ENCODE data around the gene DDR1.
"Not testable (repeated sequence)": the region's sequence is repeated elsewhere in the genome, so short reads cannot be mapped to it uniquely, and the experiment has no call there.

Gene DDR1

DNA sequence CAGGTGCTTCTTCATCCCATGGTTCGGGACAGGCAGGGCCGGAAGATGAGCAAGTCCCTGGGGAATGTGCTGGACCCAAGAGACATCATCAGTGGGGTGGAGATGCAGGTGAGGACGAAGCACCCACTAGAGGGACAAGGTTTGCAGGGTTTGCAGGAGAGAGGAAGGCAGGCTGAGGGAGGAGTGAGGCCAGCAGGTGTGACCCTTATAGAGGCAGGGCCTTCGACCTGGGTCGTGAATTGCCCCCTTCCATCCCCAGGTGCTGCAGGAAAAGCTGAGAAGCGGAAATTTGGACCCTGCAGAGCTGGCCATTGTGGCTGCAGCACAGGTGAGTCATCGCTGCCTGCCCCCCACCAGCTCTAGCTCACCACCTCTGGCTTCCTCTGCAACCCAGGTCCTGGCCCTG lies 38.1 kb downstream of the DDR1 start:
- no peak for DNase-seq

DNA sequence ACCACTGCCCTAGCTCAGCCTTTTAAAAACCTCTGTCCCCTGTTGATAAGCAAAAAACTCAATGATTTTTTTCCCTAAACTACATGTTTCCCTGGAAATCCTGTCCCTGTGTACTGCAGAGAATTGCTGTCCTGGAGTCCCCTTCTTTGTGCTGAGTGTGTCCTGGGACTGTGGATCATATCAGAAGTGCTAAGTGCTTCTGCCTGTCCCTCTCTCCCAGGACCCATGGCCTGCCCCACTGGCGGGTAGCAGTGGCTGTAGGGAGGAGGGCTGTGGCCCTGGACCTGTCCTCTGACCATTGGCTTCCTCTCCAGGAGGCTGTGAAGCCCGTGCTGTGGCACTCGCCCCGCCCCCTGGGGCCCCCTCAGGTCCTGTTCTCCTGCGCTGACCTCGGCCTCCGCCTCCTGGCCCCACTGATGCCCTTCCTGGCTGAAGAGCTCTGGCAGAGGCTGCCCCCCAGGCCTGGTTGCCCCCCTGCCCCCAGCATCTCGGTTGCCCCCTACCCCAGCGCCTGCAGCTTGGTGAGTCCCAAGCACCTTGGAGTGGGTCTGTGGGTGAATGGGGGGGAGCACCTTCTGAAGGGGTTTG lies 39.8 kb downstream of the DDR1 start:
- DNase-seq, result not testable (repeated sequence)

DNA sequence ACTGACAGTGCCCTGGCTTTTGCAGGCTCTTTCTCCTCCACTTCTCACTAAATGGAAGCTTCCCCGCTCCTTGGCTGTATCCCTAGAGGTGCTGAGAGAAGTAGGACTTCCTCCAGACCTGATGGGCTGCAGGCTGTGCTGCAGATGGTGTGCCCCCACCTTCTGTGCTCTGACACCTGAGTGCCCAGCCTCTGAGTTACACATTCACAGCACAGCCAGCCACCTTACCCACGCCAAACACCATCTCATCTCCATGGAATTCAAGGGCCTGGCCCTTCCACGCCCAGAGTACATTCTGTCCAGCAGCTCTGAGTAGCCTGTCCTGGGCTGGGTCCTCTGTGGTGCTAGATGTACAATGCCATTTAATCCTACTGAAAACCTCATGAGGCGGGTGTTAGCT lies 42.3 kb downstream of the DDR1 start:
- DNase-seq, result no peak

DNA sequence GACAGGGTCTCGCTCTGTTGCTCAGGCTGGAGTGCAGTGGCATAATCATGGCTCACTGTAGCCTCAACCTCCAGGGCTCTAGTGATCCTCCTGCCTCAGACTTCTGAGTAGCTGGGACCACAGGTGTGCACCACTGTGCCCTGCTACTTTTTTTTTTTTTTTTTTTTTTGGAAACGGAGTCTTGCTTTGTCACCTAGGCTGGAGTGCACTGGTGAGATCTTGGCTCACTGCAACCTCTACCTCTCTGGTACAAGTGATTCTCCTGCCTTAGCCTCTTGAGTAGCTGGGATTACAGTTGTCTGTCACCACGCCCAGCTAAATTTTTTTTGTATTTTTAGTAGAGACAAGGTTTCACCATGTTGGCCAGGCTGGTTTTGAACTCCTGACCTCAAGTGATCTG lies 42.8 kb downstream of the DDR1 start:
- not testable (repeated sequence) for DNase-seq

DNA sequence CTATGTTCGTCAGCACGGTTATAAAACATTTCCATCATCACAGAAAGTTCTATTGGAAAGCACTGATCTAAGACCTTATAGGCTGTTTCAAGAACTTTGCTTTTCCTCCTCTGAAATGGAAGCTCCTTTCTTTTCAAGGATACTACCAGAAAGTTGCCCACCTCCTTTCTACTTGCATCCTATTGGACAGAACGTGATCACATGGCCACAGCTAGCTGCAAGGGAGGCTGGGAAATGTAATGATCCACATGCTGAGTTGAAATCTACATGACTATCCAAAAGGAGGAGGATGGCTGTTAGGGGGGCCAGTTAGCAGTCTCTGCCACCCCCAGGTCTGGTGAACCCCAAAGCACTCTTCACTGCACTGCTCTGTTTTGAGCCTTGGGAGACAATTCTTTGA lies 44.4 kb downstream of the DDR1 start:
- DNase-seq, result no peak

DNA sequence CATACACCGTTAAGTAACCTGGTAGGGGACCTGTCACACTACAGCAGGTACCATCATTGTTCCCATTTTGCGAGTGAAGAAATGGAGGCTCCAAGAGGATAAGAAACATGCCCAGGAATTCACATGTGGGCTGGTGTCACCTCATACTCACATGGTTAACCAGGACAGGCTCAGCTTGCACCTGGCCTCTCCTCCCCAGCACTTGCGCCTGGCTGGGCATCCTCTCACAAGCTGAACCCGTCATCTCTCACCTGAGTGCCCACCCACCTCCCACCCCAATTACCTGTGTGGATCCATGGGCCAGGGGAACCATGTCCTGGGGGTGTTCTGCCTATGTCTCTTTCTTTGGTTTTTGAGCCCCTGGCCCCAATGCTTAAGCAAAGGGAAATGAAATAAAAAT lies 46.2 kb downstream of the DDR1 start:
- no peak for DNase-seq

DNA sequence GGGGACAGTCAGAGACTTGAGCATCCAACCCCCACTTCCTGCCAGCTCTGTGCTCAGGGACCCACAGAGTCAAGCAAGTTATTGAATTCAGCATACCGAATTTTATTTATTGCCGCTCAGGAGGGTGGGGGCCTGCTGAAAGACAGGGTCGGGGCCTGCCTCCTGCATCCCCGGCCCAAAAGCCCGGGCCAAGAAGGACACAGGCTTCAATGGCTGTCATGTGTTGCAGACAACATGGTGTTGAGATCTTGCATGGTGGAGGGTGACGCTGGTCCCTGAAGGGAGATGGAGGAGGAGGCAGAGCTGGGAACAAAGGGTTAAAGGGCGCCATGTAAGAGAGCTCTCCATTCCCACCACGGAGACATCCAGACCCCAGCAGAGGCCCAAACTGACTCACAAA lies 47.0 kb downstream of the DDR1 start:
- DNase-seq, result no peak

DNA sequence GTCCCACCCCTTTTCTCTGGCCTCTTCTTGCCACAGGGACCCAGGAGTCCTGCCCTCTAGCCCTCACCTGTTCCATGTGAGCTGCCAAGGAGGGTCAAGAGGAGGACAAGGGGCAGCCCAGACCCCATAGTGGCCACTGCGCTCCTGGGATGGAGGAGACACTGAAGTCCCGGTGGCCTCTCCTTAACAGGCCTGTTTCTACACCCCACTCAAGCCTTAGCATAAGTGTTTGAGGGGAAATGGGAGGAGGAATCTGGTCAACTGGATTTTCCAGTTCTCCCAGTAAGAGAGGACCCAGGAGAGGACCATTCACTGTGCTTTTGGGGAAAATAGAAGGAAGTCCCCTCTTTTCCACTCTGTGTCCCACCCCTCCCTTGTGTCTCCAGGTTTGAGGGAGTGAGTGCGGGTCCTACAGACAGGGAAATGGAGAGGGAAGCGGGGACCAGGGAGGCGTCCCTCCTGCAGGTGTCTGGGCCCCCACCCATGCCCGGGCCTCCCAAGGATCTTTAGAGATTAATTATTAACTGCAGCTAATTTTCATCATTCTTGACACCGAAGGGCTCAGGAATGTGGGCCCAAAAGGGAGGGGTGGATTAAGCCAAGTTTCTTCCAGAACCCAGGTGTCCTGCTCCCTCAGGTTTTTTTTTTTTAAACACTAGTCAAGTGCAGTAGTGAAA lies 47.8 kb downstream of the DDR1 start, which contains the start of gene SFTA2:
Gene SFTA2, minus strand, starts transcription at position 202 of the 677 bp plus-strand sequence. Its CDS starts 74 bp downstream, at position 128.
- no peak for DNase-seq

DNA sequence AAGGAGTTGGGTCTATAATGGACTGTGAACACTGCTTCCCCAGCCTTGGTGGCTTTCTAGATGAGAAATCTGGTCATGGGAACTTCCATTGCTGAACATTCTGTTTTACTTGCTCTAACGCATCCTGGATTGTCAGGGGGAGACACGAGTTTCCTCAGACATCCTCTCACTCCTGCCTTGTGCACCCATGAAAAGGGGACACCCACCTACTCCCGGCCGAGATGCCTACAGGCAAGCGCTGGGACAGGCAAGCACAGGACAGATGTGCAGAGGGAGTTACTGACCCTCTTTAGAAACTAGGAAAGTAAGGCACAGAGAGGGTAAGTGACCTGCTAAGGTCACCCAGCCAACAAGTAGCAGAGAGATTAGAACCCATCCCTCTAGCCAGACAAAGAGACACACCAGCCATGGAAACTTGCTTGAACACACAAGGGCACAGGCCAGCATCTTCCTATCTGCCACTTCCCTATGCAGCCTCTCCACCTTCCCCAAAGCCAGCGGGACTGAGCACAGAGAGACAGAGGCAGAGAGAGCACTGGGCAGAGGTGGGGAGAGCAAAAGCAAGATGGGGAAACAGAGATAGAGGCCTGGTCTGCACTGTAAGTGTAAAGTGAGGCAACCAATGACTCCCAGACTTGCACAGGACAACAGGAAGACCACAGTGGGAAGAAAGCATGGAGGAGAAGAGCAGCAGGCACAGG lies 48.5 kb downstream of the DDR1 start:
- no peak for DNase-seq

DNA sequence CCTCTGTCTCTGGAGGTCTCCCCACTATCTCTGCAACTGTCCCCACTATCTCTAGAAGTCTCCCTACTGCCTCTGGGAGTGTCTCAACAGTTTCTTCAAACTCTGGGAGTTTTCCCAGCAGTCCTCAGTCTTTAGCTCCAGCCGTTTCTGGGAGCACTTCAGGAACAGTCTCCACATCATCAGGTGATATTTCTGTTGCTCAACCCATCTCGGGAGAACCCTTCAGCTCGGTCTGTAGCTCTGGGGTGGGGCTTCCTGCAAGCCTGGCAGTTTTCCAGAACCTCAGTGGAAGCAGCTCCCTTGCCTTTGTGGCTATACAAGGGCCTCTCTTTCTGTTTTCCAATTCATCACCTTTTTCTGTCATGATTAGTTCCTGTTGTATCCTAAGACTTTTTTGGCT lies 50.7 kb downstream of the DDR1 start:
- no peak for DNase-seq

DNA sequence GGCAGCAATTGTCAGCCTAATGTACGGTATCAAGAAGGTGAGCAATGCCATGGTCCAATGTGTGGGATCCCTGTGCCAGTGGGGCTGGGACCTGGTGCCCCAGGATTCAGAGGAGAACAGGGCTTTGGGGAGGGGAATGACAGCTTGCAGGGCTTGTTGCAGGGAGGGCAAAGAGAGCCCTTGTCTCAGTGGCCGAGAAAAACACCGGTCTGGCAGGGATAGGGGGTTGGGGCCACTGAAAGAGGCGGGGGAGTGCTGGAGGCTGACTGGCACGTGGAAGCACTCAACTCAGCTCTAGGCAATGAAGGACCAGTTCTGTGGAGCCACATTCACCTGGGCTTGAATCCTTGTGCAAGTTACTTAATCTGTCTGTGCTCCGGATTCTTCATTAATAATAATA lies 52.9 kb downstream of the DDR1 start:
- no peak for DNase-seq

DNA sequence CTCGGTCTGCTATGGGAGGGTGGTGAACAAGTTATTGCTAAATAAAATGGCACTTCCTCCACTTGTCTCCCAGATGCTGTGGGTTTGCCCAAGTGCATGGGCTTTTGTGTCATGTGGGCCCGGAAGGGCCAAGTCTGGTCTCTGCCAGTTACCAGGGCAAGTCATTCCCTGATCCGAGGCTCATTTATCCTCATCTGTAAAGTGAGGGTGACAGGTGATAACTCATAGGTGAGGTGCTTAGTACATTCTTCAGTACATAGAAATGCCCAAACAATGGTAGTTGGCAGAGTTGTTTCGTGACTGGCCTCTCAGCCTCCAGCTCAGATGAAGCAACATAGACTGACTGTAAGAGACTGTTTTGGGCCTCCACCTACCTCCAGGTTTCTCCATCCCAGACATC lies 54.4 kb downstream of the DDR1 start:
- DNase-seq, result no peak

DNA sequence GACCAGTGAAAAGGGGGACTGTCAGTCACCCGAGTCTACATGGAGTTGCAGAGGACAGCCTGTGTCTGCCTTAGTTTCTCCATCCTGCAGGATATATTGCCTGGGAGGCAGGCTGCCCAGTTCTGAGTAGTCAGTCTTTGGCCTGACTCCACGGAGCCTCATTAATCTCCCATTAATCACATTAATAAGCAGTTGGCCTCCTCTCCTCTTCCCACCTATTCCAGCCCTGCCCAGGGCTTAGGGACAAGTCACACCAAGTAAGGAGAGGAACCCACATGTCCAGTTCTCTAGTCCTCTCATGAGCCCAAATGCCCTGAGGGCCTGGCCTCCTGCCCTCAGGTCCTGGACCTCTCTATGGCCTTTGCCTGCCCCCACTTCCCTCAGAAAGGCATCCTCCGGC lies 55.2 kb downstream of the DDR1 start:
- DNase-seq, result no peak

DNA sequence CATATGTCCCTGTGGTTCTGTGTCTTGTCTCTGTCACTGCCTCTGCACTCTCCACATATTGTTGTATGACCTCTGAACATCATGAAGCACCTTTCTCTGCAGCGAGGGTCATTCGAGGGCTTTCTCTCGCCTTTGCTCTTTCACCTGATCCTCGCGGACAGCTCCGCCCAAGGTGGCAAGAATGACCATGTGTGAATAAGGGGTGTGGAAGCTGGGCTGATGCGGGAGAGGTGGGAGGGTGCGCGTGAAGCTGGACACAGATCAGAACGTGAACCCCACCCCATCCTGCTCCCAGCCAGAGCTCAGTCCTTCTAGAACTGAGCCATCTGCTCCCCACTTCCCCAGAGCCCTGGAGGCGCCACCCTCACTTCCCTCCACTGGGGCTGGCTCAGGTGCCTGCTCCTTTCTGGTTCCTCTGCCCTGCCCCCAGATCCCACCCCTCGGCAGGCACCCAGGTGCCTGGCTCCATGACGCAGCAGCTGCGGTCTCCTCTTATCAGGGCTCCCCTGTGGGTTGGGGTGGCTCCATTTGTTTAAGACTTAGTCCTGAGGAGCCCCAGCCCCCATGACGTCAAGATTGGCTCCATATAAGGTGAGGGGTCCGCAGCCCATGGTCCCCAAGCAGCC lies 56.2 kb downstream of the DDR1 start, which contains the start of gene MUCL3:
Gene MUCL3, plus strand, starts transcription at position 613 of the 626 bp plus-strand sequence. CDS start 27 bp downstream, outside the sequence.
- no peak for DNase-seq

DNA sequence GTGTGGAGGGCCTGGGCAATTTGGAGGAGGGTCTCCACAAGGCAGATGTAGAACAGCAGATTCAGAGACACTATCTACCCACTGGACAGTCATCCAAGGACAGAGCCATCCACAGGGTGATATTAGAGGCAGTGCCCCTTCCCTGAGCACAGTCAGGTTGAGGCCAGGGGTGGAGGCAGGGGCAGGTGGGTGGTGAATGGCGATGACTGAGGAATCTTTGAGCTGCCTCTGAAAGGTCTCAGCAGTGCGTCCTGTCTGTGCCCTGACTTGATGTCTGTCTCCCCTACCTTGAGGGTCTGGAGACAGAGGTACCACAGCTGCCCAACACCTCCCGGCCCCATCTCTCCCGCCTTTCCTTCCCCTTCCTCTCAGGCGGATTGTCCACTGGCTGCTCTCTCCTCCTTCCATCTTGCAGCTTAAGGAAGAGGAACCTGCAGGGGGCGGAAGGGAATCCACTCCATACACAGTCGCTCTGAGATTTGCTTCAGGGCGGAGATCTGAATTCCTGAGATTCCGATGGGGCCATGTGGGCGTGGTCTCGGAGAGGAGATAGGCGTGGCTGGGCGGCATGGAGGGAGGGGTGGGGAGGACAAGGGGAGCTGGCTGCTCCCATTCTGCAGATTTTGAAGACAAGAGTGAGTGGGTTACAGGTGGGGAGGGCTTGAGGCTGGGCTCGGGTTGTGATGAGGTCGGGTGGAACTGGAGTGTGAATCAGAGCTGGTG lies 58.2 kb downstream of the DDR1 start:
- no peak for DNase-seq

DNA sequence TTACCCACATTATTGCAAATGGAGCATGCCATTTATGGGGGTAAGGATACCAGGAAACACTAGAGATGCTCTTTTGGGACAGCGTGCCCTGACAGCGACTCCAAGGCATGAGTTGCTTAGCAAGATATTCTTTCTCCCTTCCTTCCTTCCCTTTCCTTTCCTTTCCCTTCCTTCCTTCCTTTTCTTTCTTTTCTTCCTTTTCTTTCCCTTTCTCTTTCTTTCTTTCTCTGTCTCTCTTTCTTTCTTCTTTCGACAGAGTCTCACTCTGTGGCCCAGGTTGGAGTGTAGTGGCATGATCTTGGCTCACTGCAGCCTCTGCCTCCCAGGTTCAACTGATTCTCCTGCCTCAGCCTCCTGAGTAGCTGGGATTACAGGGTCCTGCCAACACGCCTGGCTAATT lies 59.7 kb downstream of the DDR1 start:
- no peak for DNase-seq

DNA sequence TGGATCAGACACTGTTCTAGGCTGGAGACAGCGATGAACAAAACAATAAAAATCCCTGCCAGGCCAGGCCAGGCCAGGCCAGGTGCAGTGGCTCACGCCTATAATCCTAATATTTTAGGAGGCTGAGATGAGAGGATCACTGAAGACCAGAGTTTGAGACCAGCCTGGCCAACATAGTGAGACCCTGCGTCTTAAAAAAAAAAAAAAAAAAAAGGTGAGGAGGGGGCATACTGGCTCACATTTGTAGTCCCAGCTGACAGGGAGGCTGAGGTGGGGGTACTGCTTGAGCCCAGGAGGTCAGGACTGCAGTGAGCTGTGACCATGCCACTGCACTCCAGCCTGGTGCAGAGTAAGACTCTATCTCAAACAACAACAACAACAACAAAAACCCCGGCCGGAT lies 61.0 kb downstream of the DDR1 start:
- no peak for DNase-seq

DNA sequence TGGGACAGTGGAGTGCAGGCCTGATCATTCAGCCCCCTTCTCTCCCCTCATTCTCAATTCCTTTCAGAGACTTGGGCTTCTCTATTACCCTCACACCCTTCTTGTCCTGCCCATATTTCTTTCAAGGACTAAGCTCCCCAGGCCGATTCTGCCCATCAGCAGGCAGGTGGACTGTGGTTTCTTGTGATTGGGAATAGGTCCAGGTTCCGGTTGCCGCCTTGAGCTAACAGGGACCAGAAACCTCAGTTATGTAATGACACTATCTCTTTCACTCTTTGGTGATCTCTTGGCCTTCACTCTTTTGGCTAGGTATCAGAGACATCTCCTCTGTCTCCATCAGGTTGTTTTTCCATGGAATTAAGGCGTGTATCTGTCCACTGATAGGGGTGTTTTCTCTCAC lies 62.9 kb downstream of the DDR1 start:
- no peak for DNase-seq

DNA sequence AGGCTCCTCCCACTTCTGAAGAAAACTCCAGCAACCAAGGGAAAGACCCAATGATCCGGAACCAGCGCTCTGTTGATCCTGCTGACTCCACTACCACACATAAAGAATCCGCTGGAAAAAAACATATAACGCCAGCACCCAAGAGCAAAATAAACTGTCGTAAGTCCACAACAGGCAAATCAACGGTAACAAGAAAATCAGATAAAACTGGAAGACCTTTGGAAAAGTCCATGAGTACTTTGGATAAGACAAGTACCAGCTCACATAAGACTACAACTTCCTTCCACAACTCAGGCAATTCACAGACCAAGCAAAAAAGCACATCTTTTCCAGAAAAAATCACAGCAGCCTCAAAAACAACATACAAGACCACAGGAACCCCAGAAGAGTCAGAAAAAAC lies 64.5 kb downstream of the DDR1 start:
- no peak for DNase-seq
